ENCODE data around the gene RBM42.
"Not testable (repeated sequence)": the region's sequence is repeated elsewhere in the genome, so short reads cannot be mapped to it uniquely, and the experiment has no call there.

The RBM42 gene

GRCh38 chr19:35628565-35629331, at the start of gene RBM42:
Gene RBM42, plus strand, starts transcription at chr19:35629036. Its CDS starts 118 bp downstream, at chr19:35629154.
- DNase-seq (ENCODE audit: low read depth in 2 of 2), result peak; percentile 94 to 96

GRCh38 chr19:35582760-35583159, 46.1 kb upstream of the RBM42 start:
- no peak for DNase-seq (ENCODE audit: low read depth in 2 of 2)

- DNase-seq (ENCODE audit: low read depth in 2 of 2), result no peak
Measured at GRCh38 chr19:35585848-35586247, 43.0 kb upstream of the RBM42 start, which contains the start of gene PMIS2. Gene PMIS2, plus strand, starts transcription at chr19:35586173. Its CDS starts 87 bp downstream, at chr19:35586260.

- no peak for DNase-seq (ENCODE audit: low read depth in 2 of 2)
Measured at GRCh38 chr19:35587321-35587720, 41.5 kb upstream of the RBM42 start.

- DNase-seq (ENCODE audit: low read depth in 2 of 2), result no peak
Measured at GRCh38 chr19:35590875-35591274, 38.0 kb upstream of the RBM42 start.

DNA sequence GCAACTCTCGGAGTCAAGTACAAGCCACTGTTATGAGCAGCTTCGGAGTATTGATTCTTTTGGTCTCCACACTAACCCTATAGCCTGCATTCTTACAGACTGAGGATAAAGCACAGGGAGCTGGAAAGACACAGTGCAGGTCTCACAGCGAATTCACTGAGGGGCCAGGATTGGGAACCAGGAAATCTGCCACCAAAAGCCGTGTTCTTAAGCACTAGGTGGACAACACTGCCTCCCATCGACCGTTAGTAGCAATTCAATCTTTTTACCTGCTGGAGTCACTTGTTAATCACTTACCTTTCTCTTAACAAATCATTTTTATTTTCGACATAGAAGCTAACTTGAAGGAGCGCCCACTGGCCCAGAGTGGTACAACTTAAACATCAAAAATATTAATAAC, 36.6 kb upstream of the RBM42 start:
- no peak for DNase-seq (ENCODE audit: low read depth in 2 of 2)

- not testable (repeated sequence) for DNase-seq (ENCODE audit: low read depth in 2 of 2)
Measured at GRCh38 chr19:35595026-35595425, 33.8 kb upstream of the RBM42 start.

DNA sequence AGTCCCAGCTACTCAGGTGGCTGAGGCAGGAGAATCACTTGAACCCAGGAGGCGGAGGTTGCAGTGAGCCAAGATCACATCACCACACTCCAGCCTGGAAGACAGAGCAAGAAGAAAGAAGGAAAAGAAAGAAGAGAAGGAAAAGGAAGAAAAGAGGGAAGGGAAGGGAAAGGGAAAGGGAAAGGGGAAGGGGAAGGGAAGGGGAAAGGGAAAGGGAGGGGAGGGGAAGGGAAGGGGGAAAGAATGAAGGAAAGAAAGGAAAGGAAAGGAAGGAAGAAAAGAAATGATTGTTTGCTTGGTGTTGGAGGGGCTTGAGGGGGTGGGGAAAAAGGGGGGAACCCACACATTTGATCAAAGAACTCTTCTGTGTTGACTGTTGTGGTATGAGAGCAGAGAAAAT, 32.9 kb upstream of the RBM42 start:
- no peak for DNase-seq (ENCODE audit: low read depth in 2 of 2)

DNA sequence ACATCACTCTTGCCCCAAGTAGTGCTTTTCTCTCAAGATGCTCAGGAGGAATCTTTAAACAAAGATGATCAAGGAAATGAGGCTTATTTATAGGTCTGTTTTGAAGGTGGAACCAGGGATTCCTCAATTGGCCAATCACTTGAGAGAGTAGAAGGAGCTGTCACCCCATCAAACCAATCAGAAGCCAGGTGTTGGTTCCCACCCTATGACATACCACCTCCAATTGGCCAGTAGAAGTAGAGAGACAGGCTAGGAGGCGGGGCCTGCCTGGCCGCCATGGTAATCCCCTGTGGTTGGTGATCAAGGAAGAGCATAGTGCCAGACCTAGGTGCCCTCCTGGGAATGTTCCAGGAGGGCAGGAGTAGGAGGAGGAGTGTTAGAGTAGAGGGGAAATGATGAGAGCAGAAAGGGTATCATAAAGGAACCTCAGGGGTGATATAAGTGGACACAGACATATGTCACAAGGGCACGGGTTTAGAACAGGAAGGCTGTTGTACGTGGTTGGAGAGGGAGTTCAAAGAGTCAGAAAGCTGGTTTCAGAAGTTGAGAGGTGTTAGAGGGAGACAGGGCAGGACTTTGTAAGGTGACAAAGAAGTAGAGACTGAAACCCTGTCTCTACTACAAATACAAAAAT, 32.4 kb upstream of the RBM42 start:
- DNase-seq (ENCODE audit: low read depth in 2 of 2), result no peak

DNA sequence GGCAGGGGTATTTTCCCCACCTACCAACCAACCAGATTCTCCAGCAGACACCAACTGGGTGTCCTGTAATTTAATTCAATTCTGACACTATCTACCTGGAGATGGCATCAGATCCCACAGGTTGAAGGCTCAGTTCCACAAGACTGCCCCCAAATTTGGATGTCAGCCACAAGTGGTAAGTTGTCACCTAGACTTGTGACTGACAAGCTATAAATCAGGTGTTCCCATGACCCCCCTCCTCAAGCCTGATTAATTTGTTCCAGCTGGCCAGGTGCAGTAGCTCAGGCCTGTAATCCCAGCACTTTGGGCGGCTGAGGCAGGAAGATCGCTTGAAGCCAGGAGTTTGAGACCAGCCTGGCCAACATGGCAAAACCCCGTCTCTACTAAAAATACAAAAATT, 26.9 kb upstream of the RBM42 start:
- no peak for DNase-seq (ENCODE audit: low read depth in 2 of 2)

GRCh38 chr19:35604436-35604835, 24.4 kb upstream of the RBM42 start:
- not testable (repeated sequence) for DNase-seq (ENCODE audit: low read depth in 2 of 2)

GRCh38 chr19:35607170-35607569, 21.7 kb upstream of the RBM42 start:
- DNase-seq (ENCODE audit: low read depth in 2 of 2), result not testable (repeated sequence)

GRCh38 chr19:35607661-35608060, 21.2 kb upstream of the RBM42 start:
- DNase-seq (ENCODE audit: low read depth in 2 of 2), result no peak

DNA sequence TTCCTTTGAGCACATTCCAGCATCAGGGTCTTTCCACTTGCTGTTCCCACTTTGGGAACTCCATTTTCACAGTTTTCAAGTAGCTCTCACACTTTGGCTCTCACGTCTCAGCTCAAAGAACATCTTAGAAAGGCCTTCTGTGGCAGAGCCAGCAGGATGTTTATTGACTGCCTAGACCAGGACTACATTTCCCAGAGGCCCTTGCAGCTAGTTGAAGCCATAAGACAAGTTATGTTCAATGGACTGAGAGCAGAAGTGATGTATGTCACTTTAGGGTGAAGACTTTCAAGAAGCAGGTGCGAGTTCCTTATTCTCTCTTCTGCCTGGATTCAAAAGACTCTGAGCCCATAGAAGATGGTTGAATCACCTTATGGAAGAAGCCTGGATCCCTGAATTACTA, 20.6 kb upstream of the RBM42 start:
- DNase-seq (ENCODE audit: low read depth in 2 of 2), result no peak

GRCh38 chr19:35609851-35610353, 18.9 kb upstream of the RBM42 start:
- no peak for DNase-seq (ENCODE audit: low read depth in 2 of 2)

DNA sequence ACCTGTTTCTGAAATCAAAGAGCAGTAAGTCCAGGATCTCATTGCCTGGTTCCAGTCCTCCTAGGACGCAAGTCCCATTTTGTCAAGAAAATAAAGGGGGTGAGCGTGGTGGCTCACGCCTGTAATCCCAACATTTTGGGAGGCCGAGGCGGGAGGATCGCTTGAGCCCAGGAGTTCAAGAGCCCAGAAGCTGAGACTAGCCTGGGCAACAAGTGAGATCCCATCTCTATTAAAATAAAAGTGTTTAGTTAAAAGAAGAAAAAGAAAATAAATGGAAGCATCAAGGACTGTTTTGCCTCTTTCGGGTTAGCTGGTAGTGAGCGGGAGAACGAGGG, 16.6 kb upstream of the RBM42 start:
- no peak for DNase-seq (ENCODE audit: low read depth in 2 of 2)

- peak; percentile 88 to 94 for DNase-seq (ENCODE audit: low read depth in 2 of 2)
Measured at GRCh38 chr19:35612559-35613321, 16.1 kb upstream of the RBM42 start, which contains the start of gene HAUS5. Gene HAUS5, plus strand, starts transcription at chr19:35612735. Its CDS starts 60 bp downstream, at chr19:35612795.

GRCh38 chr19:35613574-35613973, 15.3 kb upstream of the RBM42 start:
- DNase-seq (ENCODE audit: low read depth in 2 of 2), result no peak

- no peak for DNase-seq (ENCODE audit: low read depth in 2 of 2)
Measured at GRCh38 chr19:35615036-35615435, 13.8 kb upstream of the RBM42 start.

DNA sequence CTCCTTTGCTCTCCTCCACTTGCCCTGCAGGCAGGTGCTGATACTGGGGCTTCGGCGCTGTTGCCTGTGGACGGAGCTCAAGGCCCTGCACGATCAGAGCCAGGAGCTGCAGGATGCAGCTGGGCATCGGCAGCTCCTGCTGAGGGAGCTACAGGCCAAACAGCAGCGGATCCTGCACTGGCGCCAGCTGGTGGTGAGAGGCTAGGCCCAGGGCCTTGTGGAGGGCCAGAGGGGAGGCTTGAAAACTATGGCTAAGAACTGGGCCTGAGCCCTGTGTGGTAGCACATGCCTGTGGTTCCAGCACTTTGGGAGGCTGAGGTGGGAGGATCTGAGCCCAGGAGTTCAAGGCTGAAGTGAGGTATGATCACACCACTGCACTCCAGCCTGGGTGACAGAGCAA, 10.0 kb upstream of the RBM42 start:
- no peak for DNase-seq (ENCODE audit: low read depth in 2 of 2)

- DNase-seq (ENCODE audit: low read depth in 2 of 2), result no peak
Measured at GRCh38 chr19:35619290-35619923, 9.4 kb upstream of the RBM42 start.

DNA sequence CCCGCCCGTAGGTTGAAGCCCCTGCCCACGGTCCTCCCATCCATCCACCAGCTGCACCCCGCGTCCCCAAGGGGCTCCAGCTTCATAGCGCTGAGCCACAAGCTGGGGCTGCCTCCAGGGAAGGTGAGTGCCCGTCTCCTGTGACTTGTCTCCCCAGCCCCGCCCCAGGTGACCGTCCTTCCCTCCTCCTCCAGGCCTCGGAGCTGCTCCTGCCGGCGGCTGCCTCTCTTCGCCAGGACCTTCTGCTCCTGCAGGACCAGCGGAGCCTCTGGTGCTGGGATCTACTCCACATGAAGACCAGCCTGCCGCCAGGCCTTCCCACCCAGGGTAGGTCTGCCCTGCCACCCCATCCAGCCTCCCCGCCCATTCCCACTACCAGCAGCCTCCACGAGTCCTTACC, 8.8 kb upstream of the RBM42 start:
- DNase-seq (ENCODE audit: low read depth in 2 of 2), result no peak
